NCI-H2107 treated with DMSO at 0.1 percent for 48 hours (cell line): ENCODE measurements around the gene GPR162.

Experiments used
- DNase-seq: peaks from one replicate; lab custom pipeline; 2025; ENCODE audit not compliant: unreplicated experiment; lab: John Stamatoyannopoulos, UW

Gene GPR162

DNA sequence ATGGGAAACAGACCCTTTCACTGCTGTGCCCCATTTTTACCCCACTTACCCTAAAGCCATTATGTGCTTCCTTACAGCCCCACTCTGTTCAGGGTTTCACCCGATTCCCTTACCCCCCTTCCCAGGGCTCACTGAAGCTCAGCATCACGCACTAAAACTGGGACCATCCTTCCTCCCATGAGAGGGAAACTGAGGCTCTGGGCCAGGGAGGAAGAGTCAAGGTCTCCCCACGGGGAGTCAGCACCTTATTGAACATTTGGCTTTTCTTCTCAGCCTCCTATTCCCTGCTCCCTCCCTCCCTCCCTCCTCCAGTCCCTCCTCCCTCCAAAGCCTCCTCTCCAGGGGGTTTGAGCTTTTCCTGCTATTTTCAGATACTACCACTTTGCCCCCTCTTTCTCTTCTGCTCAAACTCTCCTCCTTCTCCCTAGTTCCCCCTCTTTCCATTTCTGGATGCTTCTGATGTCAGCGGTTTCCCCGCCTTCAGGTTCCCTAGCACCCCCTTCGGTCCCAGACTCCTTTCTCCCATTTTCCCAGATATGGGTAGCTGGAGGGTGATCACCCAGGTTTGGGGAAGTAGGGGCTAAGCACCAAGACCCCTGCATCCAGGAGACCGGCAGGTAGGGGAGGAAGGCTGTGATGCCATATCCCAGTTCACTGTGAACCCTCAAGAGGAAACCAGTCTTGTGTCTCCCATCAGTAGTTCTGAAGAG is 960 bp downstream of the GPR162 start:
- DNase-seq = no peak

DNA sequence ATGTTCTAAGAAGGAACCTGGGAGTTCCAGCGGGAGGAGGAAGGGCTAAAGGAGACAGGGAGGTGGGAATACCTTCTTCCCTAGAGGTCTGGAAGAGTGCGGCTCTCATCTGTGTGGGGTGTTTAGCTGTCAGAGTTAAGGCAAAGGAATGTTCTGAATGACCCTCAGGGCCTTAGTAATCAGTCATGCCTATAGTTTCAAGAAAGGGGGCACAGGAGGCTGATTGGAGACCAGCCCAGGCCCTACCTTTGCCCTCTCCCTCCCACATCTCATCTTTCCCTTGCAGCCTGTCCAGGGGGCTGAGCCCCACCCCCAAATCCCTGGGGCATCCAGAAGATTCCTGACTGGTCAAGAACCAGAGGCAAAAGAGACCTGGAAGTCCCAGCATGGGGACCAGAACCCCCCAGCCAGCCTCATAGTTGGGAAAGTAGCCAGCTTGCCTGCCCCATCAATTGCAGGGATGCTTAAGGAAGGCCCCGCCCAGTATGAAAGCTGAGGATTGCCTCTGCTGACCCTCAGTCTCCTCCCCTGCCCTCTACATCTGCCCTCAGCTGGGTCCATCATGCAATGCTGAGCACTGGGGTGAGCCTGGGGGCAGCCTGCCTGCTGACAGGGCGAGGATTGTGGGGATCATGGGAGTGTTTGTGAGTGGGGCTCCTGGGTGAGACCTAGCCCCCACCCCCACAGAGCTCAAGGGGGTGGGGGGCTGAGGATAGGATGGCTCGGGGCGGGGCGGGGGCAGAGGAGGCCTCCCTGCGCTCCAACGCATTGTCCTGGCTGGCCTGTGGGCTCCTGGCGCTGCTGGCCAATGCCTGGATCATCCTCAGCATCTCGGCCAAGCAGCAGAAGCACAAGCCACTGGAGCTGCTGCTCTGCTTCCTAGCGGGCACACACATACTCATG is 1.8 kb downstream of the GPR162 start:
- DNase-seq = no peak

DNA sequence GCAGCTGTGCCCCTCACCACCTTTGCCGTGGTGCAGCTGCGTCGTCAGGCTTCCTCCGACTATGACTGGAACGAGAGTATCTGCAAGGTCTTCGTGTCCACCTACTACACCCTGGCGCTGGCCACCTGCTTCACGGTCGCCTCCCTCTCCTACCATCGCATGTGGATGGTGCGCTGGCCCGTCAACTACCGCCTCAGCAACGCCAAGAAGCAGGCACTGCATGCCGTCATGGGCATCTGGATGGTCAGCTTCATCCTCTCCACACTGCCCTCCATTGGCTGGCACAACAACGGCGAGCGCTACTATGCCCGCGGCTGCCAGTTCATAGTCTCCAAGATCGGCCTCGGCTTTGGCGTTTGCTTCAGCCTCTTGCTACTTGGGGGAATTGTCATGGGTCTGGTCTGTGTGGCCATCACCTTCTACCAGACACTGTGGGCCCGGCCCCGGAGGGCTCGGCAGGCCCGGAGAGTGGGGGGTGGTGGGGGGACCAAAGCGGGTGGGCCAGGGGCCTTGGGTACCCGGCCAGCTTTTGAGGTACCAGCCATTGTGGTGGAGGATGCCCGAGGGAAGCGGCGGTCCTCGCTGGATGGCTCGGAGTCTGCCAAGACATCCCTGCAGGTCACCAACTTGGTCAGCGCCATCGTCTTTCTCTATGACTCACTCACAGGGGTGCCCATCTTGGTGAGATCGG is 2.6 kb downstream of the GPR162 start:
- DNase-seq = no peak

DNA sequence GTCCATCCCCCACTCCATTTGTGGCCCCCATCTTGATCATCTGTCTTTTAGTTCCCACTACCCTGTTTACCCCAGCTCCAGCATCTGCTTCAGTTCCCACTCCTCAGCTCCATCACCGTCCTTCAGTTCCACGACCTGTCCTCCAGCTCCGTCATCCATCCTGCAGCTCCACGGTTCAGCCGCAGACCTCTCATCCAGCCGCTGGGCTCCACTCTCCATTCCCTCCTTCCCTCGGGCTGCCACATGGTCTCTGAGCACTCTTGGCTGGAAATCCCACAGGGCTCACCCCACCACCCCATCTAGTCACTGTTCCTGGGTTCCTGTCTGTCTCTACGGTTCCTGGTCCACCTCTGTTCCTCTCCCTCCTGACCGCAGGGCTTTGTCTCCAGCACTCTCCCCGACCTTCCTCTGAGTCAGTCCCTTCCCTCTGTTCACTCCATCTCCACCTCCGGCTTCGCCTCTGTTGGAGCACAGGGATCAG is 3.3 kb downstream of the GPR162 start:
- DNase-seq = no peak

DNA sequence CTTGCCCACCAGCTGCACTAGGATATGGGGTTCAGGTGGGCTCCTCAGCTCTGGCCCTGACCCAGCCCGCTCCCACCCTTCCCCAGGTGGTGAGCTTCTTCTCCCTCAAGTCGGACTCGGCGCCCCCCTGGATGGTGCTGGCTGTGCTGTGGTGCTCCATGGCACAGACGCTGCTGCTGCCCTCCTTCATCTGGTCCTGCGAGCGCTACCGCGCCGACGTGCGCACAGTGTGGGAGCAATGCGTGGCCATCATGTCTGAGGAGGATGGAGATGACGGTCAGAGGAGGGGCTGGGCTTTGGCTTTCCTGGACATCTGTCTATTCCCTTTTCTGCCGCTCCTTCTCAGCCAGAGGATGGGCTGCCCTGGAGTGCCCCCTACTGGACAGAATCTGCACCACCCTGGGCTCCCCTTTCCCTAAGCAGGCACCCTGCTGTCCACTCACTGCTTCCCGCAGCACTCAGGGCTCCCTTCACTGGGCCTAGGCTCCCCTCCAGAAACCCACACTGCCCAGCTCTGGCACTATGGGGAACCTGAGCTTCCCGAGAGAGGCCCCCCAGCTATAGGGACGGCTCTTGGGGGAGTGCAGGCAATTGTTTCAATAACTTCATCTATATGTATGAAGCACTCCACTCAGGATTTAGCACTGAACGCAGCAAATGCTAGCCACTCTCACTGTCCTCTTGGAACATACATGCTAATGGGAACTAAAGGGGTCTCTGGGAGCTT is 3.9 kb downstream of the GPR162 start:
- peak; percentile 80 for DNase-seq

DNA sequence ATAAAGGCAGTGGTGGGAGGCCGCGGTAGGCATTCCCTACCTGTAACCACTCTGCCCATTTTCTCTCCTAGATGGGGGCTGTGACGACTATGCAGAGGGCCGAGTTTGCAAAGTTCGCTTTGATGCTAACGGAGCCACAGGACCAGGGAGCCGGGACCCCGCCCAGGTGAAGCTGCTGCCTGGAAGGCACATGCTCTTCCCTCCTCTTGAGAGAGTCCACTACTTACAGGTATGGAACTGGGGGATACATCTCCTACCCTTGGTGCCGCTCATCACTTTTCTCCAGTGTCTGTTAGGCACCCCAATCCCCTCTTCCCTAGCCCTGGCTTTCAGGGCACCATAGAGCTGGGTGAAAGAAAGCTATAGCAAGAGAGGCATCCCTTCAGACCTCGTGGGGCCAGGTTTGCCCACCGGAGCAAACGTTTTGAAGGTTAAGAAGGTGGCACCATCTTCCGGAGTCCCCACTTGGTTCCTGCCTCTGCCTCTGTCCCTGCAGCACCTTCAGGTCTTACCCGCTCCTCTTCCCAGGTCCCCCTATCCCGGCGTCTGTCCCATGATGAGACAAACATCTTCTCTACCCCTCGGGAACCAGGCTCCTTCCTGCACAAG is 4.6 kb downstream of the GPR162 start:
- no peak for DNase-seq

DNA sequence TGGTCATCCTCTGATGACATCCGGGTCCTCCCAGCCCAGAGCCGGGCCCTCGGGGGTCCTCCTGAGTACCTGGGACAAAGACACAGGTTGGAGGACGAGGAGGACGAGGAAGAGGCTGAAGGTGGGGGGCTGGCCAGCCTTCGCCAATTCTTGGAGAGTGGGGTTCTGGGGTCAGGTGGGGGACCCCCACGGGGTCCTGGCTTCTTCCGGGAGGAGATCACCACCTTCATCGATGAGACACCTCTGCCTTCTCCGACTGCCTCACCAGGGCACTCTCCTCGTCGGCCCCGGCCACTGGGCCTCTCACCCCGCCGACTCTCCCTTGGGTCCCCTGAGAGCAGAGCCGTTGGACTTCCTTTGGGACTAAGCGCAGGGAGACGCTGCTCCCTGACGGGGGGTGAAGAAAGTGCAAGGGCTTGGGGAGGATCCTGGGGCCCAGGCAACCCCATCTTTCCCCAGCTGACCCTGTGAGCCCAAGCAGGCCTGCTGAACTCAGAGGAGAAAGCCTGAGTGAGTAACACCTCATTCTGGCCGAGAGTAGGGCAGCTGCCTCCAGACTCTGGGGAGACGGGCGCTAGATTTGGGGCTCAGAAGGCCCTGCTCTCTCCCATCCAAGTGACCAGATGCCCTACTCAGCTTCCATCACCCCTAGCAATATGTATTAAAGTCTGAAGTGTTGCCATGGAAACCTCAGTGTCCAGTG is 5.3 kb downstream of the GPR162 start:
- DNase-seq = no peak

DNA sequence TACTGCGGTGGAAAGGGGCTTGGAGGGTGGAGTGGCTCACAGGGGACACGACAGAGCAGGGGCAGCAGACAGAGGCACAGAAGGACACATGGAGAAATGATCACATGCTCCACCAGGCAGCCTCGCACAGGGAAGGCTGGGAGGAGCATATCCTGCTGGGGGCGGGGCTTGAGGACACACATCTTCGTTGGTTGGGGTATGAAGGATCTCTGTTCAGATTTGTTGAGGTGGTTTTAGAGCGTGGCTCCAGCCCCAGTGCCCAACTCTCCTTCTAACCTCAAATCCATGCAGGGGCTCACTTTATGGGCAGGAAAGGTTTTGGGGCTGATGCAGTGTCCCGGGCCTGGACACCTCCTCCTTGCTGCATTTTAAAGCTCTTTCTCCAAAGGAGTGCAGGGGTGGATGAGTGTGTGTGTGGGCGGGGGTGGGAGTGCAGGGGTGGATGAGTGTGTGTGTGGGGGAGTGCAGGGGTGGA is 5.9 kb downstream of the GPR162 start:
- peak; percentile 62 for DNase-seq

DNA sequence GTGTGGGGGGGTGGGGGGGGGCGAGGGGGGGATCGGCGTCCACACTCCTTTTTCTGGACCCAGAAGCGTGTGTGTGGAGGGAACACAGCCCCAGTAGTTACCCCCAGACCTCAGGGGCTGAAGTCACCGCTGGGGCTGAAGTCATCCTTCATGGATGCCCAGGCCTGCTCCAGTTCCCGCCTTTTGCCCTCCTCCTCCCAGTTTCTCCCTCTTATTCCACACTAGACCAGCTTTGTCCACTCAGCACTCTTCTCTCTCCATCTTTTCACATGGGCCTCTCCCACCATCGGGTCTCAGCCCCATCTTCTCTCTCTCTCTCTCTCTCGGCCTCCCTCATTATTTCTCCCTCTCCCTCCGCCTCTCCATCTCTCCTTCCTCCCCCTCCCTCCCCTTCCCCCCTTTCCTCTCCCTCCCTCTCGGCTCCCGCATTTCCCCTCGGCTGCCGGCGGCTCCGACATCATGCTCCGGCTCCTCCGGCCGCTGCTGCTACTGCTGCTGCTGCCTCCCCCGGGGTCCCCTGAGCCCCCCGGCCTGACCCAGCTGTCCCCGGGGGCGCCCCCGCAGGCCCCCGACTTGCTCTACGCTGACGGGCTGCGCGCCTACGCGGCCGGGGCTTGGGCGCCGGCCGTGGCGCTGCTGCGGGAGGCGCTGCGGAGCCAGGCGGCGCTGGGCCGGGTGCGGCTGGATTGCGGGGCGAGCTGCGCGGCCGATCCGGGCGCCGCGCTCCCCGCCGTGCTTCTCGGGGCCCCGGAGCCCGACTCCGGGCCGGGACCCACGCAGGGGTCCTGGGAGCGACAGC is 6.6 kb downstream of the GPR162 start, which contains the start of gene P3H3:
Gene P3H3 (plus strand): TSS at position 426 of the 799 bp plus-strand sequence. CDS start 34 bp downstream, at position 460.
- no peak for DNase-seq

DNA sequence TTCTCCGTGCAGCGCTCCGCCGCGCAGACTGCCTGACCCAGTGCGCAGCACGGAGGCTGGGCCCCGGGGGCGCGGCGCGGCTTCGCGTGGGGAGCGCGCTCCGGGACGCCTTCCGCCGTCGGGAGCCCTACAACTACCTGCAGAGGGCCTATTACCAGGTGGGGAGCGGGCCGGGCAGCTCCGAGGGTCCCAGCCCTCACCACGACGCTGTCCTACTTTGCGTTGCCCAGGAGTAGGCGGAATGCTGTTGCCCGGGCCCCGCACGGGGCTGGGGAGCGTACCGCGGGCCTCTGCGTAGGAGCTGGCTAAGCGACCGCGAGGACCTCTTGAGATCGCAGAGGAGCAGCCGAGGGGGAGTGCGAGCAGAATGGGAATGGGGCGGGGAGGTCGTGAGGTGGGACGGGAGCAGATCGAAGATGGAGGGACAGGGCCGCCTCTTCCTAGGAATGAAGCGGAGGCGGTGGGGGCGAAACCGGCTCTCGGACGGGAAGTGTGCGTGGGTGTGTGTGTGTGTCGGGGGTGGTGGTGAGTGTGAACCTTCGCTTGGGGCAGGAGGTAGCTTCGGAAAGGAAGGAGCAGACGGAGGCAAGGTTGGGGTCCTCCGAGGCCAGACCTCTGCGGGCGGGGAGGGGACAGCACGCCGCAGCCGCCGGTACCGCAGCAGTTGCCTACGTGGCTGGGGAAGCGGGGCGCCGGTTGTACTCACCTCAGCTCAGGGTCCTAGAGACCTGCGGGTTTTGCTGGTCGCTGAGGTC is 7.3 kb downstream of the GPR162 start:
- DNase-seq = no peak

DNA sequence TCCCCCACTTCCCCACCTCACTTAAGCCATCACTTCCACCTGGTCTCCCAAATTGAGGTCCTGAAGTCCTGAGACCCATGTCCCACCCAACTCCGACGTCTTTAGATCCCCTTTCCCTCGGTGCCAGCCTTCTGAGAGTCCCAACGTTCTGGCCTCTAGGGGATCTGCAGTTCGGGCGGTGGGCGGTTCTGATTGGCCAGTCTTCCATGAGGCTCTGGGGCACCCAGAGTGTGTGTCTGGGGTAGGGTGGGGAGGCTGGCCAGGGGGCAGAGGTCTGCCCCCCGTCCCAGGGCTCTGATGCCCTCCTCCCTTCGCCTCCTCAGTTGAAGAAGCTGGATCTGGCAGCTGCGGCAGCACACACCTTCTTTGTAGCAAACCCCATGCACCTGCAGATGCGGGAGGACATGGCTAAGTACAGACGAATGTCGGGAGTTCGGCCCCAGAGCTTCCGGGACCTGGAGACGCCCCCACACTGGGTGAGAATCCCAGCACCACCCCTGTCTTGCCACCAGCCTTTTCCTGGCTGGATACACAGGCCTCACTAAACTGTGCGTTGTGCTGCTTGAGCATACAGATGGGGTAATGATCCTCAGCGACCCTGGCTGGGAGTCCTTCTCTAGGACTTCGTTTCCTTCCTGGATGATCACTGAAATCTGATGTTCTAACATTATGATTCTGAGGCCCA is 8.1 kb downstream of the GPR162 start:
- DNase-seq = no peak

DNA sequence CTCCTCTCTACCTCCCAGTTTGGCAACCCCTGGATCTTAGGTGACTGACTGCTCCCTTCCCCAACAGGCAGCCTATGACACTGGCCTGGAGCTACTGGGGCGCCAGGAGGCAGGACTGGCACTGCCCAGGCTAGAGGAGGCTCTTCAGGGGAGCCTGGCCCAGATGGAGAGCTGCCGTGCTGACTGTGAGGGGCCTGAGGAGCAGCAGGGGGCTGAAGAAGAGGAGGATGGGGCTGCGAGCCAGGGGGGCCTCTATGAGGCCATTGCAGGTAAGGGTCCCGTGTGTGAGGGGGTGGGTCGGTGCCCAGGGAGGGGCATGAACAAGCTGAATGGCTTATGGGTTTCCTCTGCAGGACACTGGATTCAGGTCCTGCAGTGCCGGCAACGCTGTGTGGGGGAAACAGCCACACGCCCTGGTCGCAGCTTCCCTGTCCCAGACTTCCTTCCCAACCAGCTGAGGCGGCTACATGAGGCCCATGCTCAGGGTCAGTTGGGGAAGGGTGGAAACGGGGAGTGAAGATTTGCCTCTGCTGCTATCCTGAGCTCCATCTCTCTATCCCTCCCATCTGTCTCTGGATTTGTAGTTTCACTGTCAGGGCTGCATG is 8.8 kb downstream of the GPR162 start:
- no peak for DNase-seq

DNA sequence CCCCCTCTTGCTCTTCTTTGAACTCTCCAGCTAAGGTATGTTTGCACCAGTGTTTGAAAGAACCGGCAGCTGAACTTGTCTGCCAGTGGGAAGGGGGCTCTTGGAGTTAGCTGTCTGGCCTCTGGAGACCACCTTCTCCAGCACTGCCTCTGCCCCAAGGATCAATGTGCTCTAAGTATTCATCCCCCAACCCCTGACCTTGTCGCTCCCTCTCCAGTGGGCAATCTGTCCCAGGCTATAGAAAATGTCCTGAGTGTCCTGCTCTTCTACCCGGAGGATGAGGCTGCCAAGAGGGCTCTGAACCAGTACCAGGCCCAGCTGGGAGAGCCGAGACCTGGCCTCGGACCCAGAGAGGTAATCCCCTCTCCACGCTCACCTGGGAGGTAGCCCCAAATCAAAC is 9.4 kb downstream of the GPR162 start:
- DNase-seq = no peak

DNA sequence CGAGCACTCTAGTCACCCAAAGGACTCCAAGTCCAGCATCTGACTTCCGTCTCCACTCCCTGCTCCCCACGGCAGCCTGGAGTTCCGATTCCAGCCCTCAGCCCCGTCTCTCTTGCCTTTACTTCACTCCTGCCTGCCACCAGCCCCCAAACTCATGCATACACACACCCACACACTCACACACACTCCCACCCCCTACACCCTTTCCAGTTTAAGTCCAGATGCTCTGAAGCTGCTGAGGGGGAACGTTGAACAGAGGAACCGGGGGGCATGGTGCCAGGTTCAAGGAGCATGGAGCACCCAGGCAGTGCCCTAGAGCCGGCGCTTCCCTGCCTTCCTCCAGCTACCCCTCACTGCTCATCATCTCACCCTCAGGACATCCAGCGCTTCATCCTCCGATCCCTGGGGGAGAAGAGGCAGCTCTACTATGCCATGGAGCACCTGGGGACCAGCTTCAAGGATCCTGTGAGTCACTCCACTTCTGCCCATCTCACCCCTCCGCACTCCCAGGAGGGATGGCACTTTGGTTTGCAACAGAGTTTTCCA is 9.9 kb downstream of the GPR162 start:
- DNase-seq = no peak

DNA sequence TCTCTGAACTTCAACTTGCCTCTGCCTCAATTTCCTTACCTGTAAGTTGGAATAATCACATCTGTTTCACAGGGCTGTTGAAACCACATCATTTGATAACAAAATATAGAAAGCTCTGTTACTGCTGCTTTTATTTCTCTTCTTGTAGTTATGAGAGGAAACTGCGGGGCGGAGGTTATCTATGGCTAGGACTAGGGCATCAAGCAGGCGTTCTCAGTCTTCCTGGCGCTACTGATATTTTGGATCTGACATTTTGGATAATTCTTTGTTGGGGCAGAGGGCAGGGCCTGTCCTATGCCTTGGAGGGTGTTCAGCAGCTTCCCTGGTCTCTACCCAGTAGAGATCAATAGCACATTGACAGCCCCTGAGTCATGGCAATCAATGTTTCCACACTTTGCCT is 10.5 kb downstream of the GPR162 start:
- DNase-seq = no peak

DNA sequence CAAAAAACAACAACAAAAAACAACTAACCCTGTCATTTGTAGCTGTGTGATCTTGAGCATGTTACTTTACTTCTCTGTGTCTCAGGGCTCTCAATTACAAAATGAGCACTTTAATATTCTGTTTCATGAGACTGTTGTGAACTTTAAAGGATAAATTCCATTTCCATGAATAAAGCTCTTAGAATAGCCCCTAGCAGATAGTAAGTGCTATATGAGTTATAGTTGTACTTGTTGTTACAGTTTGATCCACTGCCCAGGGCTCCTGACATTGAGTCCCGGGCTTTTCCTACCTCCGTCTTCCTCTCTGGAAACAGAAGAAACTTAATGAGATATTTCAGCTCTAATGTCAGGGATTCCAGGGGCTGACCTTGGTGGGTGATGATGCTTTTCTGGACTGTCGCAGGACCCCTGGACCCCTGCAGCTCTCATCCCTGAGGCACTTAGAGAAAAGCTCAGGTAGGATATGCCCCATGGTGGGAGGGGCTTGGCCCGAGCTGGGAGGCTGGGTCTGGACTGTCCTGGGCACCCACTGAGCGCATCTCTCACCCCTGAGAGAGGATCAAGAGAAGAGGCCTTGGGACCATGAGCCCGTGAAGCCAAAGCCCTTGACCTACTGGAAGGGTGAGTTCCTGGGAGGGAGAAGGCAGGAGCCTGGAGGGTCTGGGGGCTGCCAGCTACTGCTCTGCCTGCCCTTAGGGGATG is 11.7 kb downstream of the GPR162 start:
- DNase-seq = no peak
